Mesodermal cell (in vitro differentiated cells): ENCODE measurements around the gene GCH1.
A peak's percentile ranks its signal among the peaks of the same experiment; 100 is the strongest.
"Not testable (repeated sequence)": the region's sequence is repeated elsewhere in the genome, so short reads cannot be mapped to it uniquely, and the experiment has no call there.

ENCODE experiments used
- H3K27ac ChIP-seq: 2 replicates; pipeline ENCODE4 v1.7.0; 2013; ENCODE audit warnings: mild to moderate bottlenecking, low read depth, low read length, moderate library complexity; ENCODE audit not compliant: severe bottlenecking
- H3K36me3 ChIP-seq: 2 replicates; pipeline ENCODE4 v1.7.1; 2013; ENCODE audit warnings: mild to moderate bottlenecking, low read length, moderate library complexity; ENCODE audit not compliant: control insufficient read depth, insufficient read depth
- H3K4me1 ChIP-seq: one replicate; pipeline ENCODE4 v1.7.1; 2013; ENCODE audit warnings: mild to moderate bottlenecking, low read length; ENCODE audit not compliant: insufficient read depth, control insufficient read depth, poor library complexity, severe bottlenecking
- H3K4me3 ChIP-seq: 2 replicates; pipeline ENCODE4 v1.7.0; 2013; ENCODE audit warnings: low read length, control low read depth, mild to moderate bottlenecking; ENCODE audit not compliant: insufficient read depth, poor library complexity, severe bottlenecking; ENCODE audit errors: extremely low read depth
- H3K9me3 ChIP-seq: 2 replicates; pipeline ENCODE4 v1.7.1; 2013; ENCODE audit warnings: mild to moderate bottlenecking, low read length, moderate library complexity; ENCODE audit not compliant: control insufficient read depth
- whole genome bisulfite sequencing, 2 experiments: methylation state at CpG; one replicate each; pipeline ENCODE4 v1.1.5; 2013; ENCODE audit warnings: missing lambda C conversion rate in 2 of 2; ENCODE audit not compliant: insufficient coverage in 2 of 2; 5-methylcytosine and 5-hydroxymethylcytosine counted together

Gene GCH1

GRCh38 chr14:54908973-54909372 is 6.3 kb upstream of the GCH1 start:
- H3K4me3 ChIP-seq, H3K9me3 ChIP-seq, H3K36me3 ChIP-seq, H3K4me1 ChIP-seq, H3K27ac ChIP-seq: not testable (repeated sequence)
- WGBS, 2 experiments, result 84 to 93% methylated on average over 2 of the region's 4 CpGs

DNA sequence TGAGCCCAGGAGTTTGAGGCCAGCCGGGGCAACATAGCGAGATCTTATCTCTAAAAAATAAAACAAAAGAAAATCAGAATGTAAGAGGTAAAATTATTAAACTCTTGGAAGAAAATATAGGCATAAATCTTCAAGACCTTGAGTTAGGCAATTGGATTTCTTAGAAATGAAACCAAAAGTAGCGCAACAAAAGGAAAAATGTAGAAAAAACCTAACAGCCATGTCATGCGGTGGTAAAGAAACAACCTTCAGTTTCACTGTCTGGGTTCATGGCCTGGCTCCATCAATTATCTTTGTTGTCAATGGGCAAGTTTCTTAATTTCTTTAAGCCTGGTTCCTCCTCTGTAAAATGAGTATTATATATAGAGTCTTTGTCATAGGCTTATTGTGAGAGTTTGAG is 5.6 kb upstream of the GCH1 start:
- Histone ChIP-seq H3K9me3 (no peaks in the 10 kb centered on the region), H3K27ac (no peak overlapping the region), H3K36me3 (no peaks in the 10 kb centered on the region), H3K4me3 (no peak overlapping the region), H3K4me1 (no peaks in the 10 kb centered on the region)
- WGBS, 2 experiments, result 93 to 96% methylated on average over 2 of the region's 4 CpGs

DNA sequence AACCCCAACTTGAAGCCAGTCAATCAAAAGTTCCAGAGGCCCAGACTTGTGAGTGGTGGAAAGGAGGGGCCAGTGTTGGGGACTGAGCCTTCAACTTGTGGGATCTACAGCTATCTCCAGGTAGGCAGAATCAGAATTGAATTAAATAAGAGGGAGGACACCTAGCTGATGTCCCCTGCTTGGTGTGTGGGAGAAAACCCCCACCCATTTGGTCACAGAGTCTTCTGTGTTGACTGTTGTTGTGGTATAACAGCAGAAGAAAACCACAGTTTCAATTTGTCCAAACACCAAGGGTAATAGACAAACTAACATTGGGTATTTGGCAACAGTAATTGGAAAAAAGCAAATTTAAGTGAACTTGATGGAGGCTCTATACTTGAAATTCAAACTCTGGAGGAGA is 3.4 kb upstream of the GCH1 start:
- Histone ChIP-seq H3K36me3 (no peaks in the 10 kb centered on the region), H3K4me1 (no peaks in the 10 kb centered on the region), H3K4me3 (no peak overlapping the region), H3K27ac (no peak overlapping the region), H3K9me3 (no peaks in the 10 kb centered on the region)

DNA sequence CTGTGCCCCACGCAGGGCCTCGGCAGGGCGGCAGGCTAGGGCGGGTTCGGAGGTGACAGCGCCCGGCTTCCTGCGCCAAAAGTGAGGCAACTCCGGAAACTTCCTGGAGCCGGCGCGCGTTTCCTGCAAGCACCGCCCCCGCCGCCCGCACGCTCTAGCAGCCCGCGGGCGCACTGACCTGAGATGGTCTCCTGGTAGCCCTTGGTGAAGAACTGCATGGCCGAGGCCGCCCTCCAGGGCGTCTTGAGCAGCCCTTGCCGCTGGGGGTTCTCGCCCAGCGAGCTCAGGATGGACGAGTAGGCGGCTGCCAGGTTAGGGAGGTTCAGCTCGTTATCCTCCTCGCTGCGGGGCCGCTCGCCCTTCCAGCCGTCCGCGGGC is 494 bp downstream of the GCH1 start:
- Histone ChIP-seq H3K9me3 (no peaks in the 10 kb centered on the region), H3K4me1 (no peaks in the 10 kb centered on the region), H3K36me3 (no peaks in the 10 kb centered on the region), H3K27ac (no peak overlapping the region), H3K4me3 (peak overlapping the region; percentile 74)
- 0 to 1% methylated on average over 31 to 37 of the region's 37 CpGs for WGBS, 2 experiments

- no peaks in the 10 kb centered on the region for H3K9me3 ChIP-seq
- peak overlapping the region; percentile 74 for H3K4me3 ChIP-seq
- H3K4me1 ChIP-seq, result no peaks in the 10 kb centered on the region
- H3K36me3 ChIP-seq, result no peaks in the 10 kb centered on the region
- no peak overlapping the region for H3K27ac ChIP-seq
- 1% methylated on average over 29 to 30 of the region's 42 CpGs for WGBS, 2 experiments
These were observed 1.1 kb downstream of the GCH1 start for GRCh38 chr14:54901380-54902142.

GRCh38 chr14:54899573-54899972 is 3.1 kb downstream of the GCH1 start:
- H3K4me3 ChIP-seq, result no peak overlapping the region
- 100% methylated on average over 2 of the region's 5 CpGs; no CpG with 5 or more reads in 1 of the 2 experiments for WGBS, 2 experiments
- H3K4me1 ChIP-seq, result peaks cover 5% of the 10 kb centered on the region
- H3K27ac ChIP-seq, result no peak overlapping the region
- H3K9me3 ChIP-seq, result no peaks in the 10 kb centered on the region
- no peaks in the 10 kb centered on the region for H3K36me3 ChIP-seq

DNA sequence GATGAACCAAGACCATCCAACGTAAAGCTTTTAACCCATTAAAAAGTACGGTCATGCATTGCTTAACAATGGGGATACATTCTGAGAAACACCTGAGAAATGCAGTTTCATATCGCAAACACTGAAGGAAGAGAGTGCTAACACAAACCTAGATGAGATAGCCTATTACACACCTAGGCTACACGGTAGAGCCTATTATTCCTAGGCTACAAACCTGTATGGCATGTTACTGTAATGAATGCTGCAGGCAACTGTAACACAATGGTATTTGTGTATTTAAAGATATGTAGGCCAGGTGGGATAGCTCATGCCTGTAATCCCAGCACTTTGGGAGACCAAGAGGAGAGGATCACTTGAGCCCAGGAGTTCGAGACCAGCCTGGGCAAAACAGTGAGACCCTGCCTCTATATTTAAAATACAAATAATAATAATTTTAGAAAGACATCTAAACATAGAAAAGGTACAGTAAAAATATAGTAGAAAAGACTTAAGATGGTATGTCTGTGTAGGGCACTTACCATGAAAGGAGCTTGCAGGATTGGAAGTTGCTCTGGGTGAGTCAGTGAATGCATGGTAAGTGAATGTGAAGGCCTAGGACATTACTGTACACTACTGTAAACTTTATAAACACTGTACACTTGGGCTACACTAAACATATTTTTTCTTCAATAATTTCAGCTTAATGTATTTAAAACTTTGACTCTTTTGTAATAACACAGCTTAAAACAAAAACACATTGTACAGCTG is 4.6 kb downstream of the GCH1 start:
- not testable (repeated sequence) for H3K36me3 ChIP-seq
- WGBS, 2 experiments, result 69 to 95% methylated on average over 3 of the region's 5 CpGs

GRCh38 chr14:54895683-54896082 is 6.9 kb downstream of the GCH1 start:
- no peak overlapping the region for H3K27ac ChIP-seq
- H3K36me3 ChIP-seq, result no peaks in the 10 kb centered on the region
- no peaks in the 10 kb centered on the region for H3K9me3 ChIP-seq
- H3K4me3 ChIP-seq, result no peak overlapping the region
- H3K4me1 ChIP-seq, result peaks cover 5% of the 10 kb centered on the region
- 88% methylated on average over 3 of the region's 4 CpGs; no CpG with 5 or more reads in 1 of the 2 experiments for WGBS, 2 experiments

More for the DNA sequence above, 4.6 kb downstream of the GCH1 start:
- not testable (repeated sequence) for H3K9me3 ChIP-seq, H3K4me1 ChIP-seq, H3K27ac ChIP-seq, H3K4me3 ChIP-seq

GRCh38 chr14:54894995-54895394 is 7.6 kb downstream of the GCH1 start:
- H3K9me3 ChIP-seq, result no peaks in the 10 kb centered on the region
- 88% methylated on average over 1 of the region's 3 CpGs; no CpG with 5 or more reads in 1 of the 2 experiments for WGBS, 2 experiments
- no peaks in the 10 kb centered on the region for H3K36me3 ChIP-seq
- peaks cover 5% of the 10 kb centered on the region for H3K4me1 ChIP-seq
- H3K27ac ChIP-seq, result no peak overlapping the region
- H3K4me3 ChIP-seq, result no peak overlapping the region

DNA sequence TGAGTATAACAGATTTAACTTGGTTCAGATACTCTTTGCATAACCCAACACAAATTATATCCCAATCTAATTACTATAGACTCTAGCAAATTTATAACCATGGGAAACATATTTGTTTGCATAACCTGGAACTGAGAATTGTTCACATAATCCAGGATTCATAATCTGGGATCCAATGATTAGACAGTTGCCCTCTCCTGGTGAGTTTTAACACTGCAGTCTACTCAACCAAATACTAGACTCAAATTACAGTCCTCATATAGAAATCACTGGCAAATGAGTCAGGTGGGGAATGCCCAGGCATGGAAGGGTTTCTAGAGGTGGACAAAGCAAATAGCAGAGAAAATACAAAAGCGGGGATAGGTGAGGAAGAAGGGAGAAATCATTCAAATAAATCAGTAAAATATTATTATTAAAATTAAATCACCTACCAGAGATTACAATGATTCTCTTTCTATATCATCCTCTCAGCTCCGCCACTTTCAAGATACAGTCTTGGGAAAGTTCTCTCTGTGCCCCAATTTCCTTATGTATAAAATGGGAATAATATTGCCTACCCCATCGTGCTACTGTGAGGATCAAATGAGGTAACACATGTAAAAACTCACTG is 9.4 kb downstream of the GCH1 start:
- no peaks in the 10 kb centered on the region for H3K9me3 ChIP-seq
- H3K4me1 ChIP-seq, result peaks cover 5% of the 10 kb centered on the region
- no peaks in the 10 kb centered on the region for H3K36me3 ChIP-seq
- 100% methylated on average over 1 of the region's 3 CpGs; no CpG with 5 or more reads in 1 of the 2 experiments for WGBS, 2 experiments
- no peak overlapping the region for H3K27ac ChIP-seq
- H3K4me3 ChIP-seq, result no peak overlapping the region
